ENCODE data around the gene EGFL6.

EGFL6 gene, protein sequence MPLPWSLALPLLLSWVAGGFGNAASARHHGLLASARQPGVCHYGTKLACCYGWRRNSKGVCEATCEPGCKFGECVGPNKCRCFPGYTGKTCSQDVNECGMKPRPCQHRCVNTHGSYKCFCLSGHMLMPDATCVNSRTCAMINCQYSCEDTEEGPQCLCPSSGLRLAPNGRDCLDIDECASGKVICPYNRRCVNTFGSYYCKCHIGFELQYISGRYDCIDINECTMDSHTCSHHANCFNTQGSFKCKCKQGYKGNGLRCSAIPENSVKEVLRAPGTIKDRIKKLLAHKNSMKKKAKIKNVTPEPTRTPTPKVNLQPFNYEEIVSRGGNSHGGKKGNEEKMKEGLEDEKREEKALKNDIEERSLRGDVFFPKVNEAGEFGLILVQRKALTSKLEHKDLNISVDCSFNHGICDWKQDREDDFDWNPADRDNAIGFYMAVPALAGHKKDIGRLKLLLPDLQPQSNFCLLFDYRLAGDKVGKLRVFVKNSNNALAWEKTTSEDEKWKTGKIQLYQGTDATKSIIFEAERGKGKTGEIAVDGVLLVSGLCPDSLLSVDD

DNA sequence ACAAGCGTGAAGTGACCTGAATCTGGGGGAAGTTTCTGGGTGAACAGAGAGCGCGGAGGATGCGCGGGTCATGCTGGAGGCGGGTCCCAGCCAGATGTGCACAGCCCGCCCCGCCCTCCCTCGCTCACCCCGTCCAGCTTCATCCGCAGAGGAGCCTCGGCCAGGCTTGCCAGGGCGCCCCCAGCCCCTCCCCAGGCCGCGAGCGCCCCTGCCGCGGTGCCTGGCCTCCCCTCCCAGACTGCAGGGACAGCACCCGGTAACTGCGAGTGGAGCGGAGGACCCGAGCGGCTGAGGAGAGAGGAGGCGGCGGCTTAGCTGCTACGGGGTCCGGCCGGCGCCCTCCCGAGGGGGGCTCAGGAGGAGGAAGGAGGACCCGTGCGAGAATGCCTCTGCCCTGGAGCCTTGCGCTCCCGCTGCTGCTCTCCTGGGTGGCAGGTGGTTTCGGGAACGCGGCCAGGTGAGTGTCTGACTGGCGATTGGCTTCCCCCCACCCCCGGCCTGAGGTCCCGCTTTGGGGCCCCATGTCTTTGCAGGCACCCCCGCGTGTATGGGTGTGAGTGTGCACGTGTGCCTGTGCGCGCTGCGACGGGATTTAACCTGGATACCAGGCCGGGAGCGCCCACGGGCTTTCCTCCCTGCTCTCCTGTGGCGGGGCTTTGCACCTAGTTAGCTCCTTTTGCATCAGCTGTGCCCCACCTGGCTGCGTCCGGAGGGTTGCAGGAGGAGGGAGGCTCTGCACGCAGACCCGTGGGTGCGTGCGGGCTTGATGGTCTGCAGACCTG lies at the start of gene EGFL6:
EGFL6 (plus strand) TSS at position 123 of the 782 bp plus-strand sequence; CDS start at position 384, 261 bp downstream.
- H3K4me3 ChIP-seq (ENCODE audit: low read depth, low read length) = no peak within 1 kb of the TSS
- no peaks in the 10 kb centered on the region for H3K36me3 ChIP-seq (ENCODE audit: control insufficient read depth in 2 of 2, insufficient read depth in 1 of 2, low read length in 2 of 2)
- peaks cover 2% of the 10 kb centered on the region; the same call in 1 of the 2 replicates for H3K4me1 ChIP-seq (ENCODE audit: control insufficient read depth, insufficient read depth, low read length)
- no peak within 1 kb of the TSS for H3K27ac ChIP-seq (ENCODE audit: extremely low read depth, low read depth, low read length)
- TF ChIP-seq ZFHX2 (tag by site-specific recombination; conservative IDR thresholded peaks at IDR 0.05) (0 out of 2 replicates have a peak, but pooled peaks have one; percentile 7), GLIS2 (tag by site-specific recombination; IDR thresholded peaks at IDR 0.05) (peak; percentile 21; the same call in 1 of the 2 replicates)
- TF ChIP-seq, protein P1, sequence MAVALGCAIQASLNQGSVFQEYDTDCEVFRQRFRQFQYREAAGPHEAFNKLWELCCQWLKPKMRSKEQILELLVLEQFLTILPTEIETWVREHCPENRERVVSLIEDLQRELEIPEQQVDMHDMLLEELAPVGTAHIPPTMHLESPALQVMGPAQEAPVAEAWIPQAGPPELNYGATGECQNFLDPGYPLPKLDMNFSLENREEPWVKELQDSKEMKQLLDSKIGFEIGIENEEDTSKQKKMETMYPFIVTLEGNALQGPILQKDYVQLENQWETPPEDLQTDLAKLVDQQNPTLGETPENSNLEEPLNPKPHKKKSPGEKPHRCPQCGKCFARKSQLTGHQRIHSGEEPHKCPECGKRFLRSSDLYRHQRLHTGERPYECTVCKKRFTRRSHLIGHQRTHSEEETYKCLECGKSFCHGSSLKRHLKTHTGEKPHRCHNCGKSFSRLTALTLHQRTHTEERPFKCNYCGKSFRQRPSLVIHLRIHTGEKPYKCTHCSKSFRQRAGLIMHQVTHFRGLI (tag by site-specific recombination; IDR thresholded peaks at IDR 0.05) = peak; percentile 74; the same call in 1 of the 2 replicates
- TF ChIP-seq, protein P2, sequence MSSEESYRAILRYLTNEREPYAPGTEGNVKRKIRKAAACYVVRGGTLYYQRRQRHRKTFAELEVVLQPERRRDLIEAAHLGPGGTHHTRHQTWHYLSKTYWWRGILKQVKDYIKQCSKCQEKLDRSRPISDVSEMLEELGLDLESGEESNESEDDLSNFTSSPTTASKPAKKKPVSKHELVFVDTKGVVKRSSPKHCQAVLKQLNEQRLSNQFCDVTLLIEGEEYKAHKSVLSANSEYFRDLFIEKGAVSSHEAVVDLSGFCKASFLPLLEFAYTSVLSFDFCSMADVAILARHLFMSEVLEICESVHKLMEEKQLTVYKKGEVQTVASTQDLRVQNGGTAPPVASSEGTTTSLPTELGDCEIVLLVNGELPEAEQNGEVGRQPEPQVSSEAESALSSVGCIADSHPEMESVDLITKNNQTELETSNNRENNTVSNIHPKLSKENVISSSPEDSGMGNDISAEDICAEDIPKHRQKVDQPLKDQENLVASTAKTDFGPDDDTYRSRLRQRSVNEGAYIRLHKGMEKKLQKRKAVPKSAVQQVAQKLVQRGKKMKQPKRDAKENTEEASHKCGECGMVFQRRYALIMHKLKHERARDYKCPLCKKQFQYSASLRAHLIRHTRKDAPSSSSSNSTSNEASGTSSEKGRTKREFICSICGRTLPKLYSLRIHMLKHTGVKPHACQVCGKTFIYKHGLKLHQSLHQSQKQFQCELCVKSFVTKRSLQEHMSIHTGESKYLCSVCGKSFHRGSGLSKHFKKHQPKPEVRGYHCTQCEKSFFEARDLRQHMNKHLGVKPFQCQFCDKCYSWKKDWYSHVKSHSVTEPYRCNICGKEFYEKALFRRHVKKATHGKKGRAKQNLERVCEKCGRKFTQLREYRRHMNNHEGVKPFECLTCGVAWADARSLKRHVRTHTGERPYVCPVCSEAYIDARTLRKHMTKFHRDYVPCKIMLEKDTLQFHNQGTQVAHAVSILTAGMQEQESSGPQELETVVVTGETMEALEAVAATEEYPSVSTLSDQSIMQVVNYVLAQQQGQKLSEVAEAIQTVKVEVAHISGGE (tag by site-specific recombination; conservative IDR thresholded peaks at IDR 0.05; ENCODE audit: low read depth) = no peak
- no peaks in the 10 kb centered on the region for H3K9me3 ChIP-seq (ENCODE audit: control insufficient read depth, insufficient read depth, low read depth, low read length)
- ChIA-PET POLR2A (no interaction called here), CTCF (interaction anchor here (0.7 to 1.2 kb wide), 2 partner anchors 9 to 19 kb away, joined by 3 to 4 read pairs; no protein-coding TSS in a partner anchor)

DNA sequence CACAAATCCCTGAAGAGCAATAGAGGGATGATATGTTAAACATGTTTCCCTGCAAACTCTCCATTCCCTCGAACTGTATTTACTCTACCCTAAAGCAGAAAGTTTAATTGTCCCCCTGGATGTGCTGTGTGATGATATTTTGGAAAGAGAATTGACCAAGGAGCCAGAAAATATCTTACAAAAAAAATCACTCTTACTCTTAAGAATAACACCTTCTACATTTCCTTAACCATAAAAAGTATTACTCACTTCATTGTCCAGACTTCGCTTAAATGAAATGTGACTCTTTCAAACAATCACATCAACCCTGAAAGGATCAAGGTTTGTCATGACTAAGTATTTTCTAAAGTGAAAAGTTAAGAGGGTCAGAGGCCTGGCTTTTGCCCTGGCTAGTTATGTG lies 49.0 kb upstream of the EGFL6 start:
- POLR2A ChIA-PET = no interaction called here
- TF ChIP-seq OSR2 (tag by site-specific recombination; IDR thresholded peaks at IDR 0.05) (no peak), YY2 (tag by site-specific recombination; IDR thresholded peaks at IDR 0.05) (no peak), ZNF146 (tag by site-specific recombination; IDR thresholded peaks at IDR 0.05) (no peak), ZNF214 (tag by site-specific recombination; IDR thresholded peaks at IDR 0.05; ENCODE audit: borderline replicate concordance) (no peak), ZNF311 (tag by site-specific recombination; IDR thresholded peaks at IDR 0.05; ENCODE audit: borderline replicate concordance) (no peak), ZNF23 (tag by site-specific recombination; IDR thresholded peaks at IDR 0.05; ENCODE audit: borderline replicate concordance) (no peak), ZFP41 (tag by site-specific recombination; IDR thresholded peaks at IDR 0.05; ENCODE audit: borderline replicate concordance) (no peak), ZNF555 (tag by site-specific recombination; conservative IDR thresholded peaks at IDR 0.05) (no peak)
- TF ChIP-seq, protein P3, sequence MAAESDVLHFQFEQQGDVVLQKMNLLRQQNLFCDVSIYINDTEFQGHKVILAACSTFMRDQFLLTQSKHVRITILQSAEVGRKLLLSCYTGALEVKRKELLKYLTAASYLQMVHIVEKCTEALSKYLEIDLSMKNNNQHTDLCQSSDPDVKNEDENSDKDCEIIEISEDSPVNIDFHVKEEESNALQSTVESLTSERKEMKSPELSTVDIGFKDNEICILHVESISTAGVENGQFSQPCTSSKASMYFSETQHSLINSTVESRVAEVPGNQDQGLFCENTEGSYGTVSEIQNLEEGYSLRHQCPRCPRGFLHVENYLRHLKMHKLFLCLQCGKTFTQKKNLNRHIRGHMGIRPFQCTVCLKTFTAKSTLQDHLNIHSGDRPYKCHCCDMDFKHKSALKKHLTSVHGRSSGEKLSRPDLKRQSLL (tag by site-specific recombination; IDR thresholded peaks at IDR 0.05) = no peak
- TF ChIP-seq, protein P4, sequence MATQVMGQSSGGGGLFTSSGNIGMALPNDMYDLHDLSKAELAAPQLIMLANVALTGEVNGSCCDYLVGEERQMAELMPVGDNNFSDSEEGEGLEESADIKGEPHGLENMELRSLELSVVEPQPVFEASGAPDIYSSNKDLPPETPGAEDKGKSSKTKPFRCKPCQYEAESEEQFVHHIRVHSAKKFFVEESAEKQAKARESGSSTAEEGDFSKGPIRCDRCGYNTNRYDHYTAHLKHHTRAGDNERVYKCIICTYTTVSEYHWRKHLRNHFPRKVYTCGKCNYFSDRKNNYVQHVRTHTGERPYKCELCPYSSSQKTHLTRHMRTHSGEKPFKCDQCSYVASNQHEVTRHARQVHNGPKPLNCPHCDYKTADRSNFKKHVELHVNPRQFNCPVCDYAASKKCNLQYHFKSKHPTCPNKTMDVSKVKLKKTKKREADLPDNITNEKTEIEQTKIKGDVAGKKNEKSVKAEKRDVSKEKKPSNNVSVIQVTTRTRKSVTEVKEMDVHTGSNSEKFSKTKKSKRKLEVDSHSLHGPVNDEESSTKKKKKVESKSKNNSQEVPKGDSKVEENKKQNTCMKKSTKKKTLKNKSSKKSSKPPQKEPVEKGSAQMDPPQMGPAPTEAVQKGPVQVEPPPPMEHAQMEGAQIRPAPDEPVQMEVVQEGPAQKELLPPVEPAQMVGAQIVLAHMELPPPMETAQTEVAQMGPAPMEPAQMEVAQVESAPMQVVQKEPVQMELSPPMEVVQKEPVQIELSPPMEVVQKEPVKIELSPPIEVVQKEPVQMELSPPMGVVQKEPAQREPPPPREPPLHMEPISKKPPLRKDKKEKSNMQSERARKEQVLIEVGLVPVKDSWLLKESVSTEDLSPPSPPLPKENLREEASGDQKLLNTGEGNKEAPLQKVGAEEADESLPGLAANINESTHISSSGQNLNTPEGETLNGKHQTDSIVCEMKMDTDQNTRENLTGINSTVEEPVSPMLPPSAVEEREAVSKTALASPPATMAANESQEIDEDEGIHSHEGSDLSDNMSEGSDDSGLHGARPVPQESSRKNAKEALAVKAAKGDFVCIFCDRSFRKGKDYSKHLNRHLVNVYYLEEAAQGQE (tag by site-specific recombination; IDR thresholded peaks at IDR 0.05) = no peak
- no peaks in the 10 kb centered on the region for H3K4me1 ChIP-seq (ENCODE audit: control insufficient read depth, insufficient read depth, low read length)
- H3K4me3 ChIP-seq (ENCODE audit: low read depth, low read length) = no peak overlapping the region
- H3K27ac ChIP-seq (ENCODE audit: extremely low read depth, low read depth, low read length) = no peak overlapping the region
- no peaks in the 10 kb centered on the region for H3K36me3 ChIP-seq (ENCODE audit: control insufficient read depth in 2 of 2, insufficient read depth in 1 of 2, low read length in 2 of 2)
- CTCF ChIA-PET = interaction anchor here (1.7 kb wide), 1 partner anchor 126 kb away, joined by 4 read pairs; no protein-coding TSS in a partner anchor
- H3K9me3 ChIP-seq (ENCODE audit: control insufficient read depth, insufficient read depth, low read depth, low read length) = no peaks in the 10 kb centered on the region; the same call in 1 of the 2 replicates
